Measurements from ENCODE around the gene CDK2AP2.
"Not testable (repeated sequence)": the region's sequence is repeated elsewhere in the genome, so short reads cannot be mapped to it uniquely, and the experiment has no call there.

The CDK2AP2 gene

DNA sequence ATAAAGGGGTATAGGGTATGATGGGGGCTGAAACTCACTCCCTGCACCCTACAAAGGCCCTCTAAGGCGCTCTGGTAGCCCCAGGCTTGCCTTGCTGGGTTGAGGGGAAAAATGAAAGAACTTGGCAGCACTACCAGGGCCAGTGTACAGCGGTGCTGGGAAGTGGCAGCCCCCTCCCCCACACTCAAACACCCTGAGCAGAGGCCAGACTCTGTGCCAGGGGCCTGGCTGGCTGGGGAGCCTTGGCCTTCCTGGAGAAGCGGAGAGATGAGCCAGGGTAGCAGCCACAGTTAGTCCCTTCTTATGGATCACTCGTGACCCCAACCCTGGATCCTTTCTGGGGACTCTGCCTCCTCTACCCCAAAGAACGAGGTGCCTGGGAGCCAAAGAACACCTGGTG is 41.6 kb downstream of the CDK2AP2 start:
- H3K79me1 ChIP-seq (replicated peaks; ENCODE audit: low read length, poor library complexity, severe bottlenecking), result peaks cover 17% of the 10 kb centered on the region
- H4K8ac ChIP-seq (ENCODE audit: low read length), result no peak overlapping the region
- H2BK5ac ChIP-seq (ENCODE audit: low read depth, low read length, poor library complexity, severe bottlenecking), result no peak overlapping the region
- H3K23ac ChIP-seq (ENCODE audit: low read length in 2 of 2), result no peak overlapping the region
- H3K27me3 ChIP-seq (ENCODE audit: control insufficient read depth in 1 of 2, insufficient read depth in 1 of 2, low read length in 2 of 2), result no peaks in the 10 kb centered on the region
- H2AK5ac ChIP-seq (ENCODE audit: low read length, severe bottlenecking), result no peak overlapping the region
- DNase-seq, result no peak
- no peak overlapping the region for H3K14ac ChIP-seq (ENCODE audit: low read length in 2 of 2)
- no peak overlapping the region for H3K4ac ChIP-seq (ENCODE audit: low read depth in 1 of 2, low read length in 2 of 2)
- H2BK12ac ChIP-seq (ENCODE audit: low read length in 2 of 2), result peak overlapping the region in 1 of 2 experiments; percentile 25
- no peak overlapping the region for H4K91ac ChIP-seq (ENCODE audit: low read length)
- H3K9ac ChIP-seq (ENCODE audit: low read length), result no peak overlapping the region
- WGBS, result 94% methylated on average over 3 of the region's 5 CpGs
- no peak overlapping the region for H3K27ac ChIP-seq (ENCODE audit: low read length, poor library complexity, severe bottlenecking)
- H3K4me2 ChIP-seq (ENCODE audit: low read length, poor library complexity, severe bottlenecking), result no peak overlapping the region
- H3K36me3 ChIP-seq (ENCODE audit: control insufficient read depth in 1 of 2, insufficient read depth in 2 of 2, low read depth in 1 of 2, low read length in 2 of 2), result peaks cover 13 to 17% of the 10 kb centered on the region in 2 experiments
- no peak overlapping the region for H3K18ac ChIP-seq (ENCODE audit: low read depth in 1 of 2, low read length in 2 of 2)
- no peaks in the 10 kb centered on the region for H3K9me3 ChIP-seq (ENCODE audit: control insufficient read depth, low read length)
- H2BK15ac ChIP-seq (ENCODE audit: low read depth, poor library complexity, severe bottlenecking), result no peak overlapping the region
- H2BK120ac ChIP-seq (ENCODE audit: low read depth, low read length), result no peak overlapping the region
- peaks cover 32% of the 10 kb centered on the region for H3K4me1 ChIP-seq (ENCODE audit: control insufficient read depth, insufficient read depth, low read depth, low read length)
- H2AFZ ChIP-seq (ENCODE audit: low read depth, low read length), result no peak overlapping the region
- H3K4me3 ChIP-seq (ENCODE audit: insufficient read depth in 1 of 2, low read depth in 1 of 2, low read length in 2 of 2), result no peak overlapping the region

DNA sequence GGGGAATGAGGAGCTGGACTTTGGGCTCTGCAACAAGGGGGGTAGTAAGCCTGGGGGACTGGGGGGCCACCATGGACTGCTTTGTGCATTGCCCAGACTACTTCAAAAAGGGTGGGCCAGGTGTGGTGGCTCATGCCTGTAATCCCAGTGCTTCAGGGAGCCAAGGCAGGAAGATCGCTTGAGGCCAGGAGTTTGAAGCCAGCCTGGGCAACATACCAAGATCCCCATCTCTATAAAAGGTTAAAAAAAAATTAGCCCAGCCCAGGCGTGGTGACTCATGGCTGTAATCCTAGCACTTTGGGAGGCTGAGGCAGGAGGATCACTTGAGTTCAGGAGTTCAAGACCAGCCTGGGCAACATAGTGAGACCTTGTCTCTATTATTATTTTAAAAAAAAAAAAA is 42.4 kb downstream of the CDK2AP2 start:
- H3K27ac ChIP-seq (ENCODE audit: low read length, poor library complexity, severe bottlenecking), result peak overlapping the region; percentile 24
- H2AK5ac ChIP-seq (ENCODE audit: low read length, severe bottlenecking), result peak overlapping the region; percentile 87
- not testable (repeated sequence) for H3K9me3 ChIP-seq (ENCODE audit: control insufficient read depth, low read length); H4K91ac ChIP-seq (ENCODE audit: low read length); H3K27me3 ChIP-seq (ENCODE audit: control insufficient read depth in 1 of 2, insufficient read depth in 1 of 2, low read length in 2 of 2); H3K9ac ChIP-seq (ENCODE audit: low read length); H2BK12ac ChIP-seq (ENCODE audit: low read length in 2 of 2); H2BK120ac ChIP-seq (ENCODE audit: low read depth, low read length); H3K4me3 ChIP-seq (ENCODE audit: insufficient read depth in 1 of 2, low read depth in 1 of 2, low read length in 2 of 2); H2AFZ ChIP-seq (ENCODE audit: low read depth, low read length); H3K14ac ChIP-seq (ENCODE audit: low read length in 2 of 2); H3K4ac ChIP-seq (ENCODE audit: low read depth in 1 of 2, low read length in 2 of 2); H3K18ac ChIP-seq (ENCODE audit: low read depth in 1 of 2, low read length in 2 of 2); H2BK5ac ChIP-seq (ENCODE audit: low read depth, low read length, poor library complexity, severe bottlenecking); DNase-seq; H4K8ac ChIP-seq (ENCODE audit: low read length); H3K23ac ChIP-seq (ENCODE audit: low read length in 2 of 2); H2BK15ac ChIP-seq (ENCODE audit: low read depth, poor library complexity, severe bottlenecking)
- H3K79me1 ChIP-seq (replicated peaks; ENCODE audit: low read length, poor library complexity, severe bottlenecking), result peaks cover 17% of the 10 kb centered on the region
- 100% methylated on average over 1 of the region's 2 CpGs for WGBS
- H3K4me2 ChIP-seq (ENCODE audit: low read length, poor library complexity, severe bottlenecking), result peak overlapping the region; percentile 64
- H3K4me1 ChIP-seq (ENCODE audit: control insufficient read depth, insufficient read depth, low read depth, low read length), result peaks cover 32% of the 10 kb centered on the region
- peaks cover 13 to 17% of the 10 kb centered on the region in 2 experiments for H3K36me3 ChIP-seq (ENCODE audit: control insufficient read depth in 1 of 2, insufficient read depth in 2 of 2, low read depth in 1 of 2, low read length in 2 of 2)

DNA sequence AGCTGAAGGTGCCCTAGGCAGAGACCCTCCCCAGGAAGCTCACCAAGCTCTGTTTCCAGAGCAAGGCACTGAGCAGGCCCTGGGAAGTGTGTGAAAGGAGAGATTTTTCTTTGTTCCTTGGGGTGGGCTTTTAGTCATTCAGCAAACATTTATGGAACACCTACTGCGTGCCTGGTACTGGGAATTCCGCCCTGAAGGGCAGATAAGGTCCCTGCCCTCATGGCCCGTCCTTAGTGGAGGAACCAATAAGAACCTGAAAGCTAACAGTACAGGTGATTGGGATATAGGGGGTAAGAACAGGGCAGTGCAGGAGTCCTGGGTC is 42.8 kb downstream of the CDK2AP2 start:
- H4K91ac ChIP-seq (ENCODE audit: low read length), result peak overlapping the region; percentile 9
- peak overlapping the region; percentile 64 for H3K4me2 ChIP-seq (ENCODE audit: low read length, poor library complexity, severe bottlenecking)
- peak overlapping the region in 1 of 2 experiments; percentile 94 for H3K18ac ChIP-seq (ENCODE audit: low read depth in 1 of 2, low read length in 2 of 2)
- peak overlapping the region in 1 of 2 experiments; percentile 80 for H2BK12ac ChIP-seq (ENCODE audit: low read length in 2 of 2)
- no peaks in the 10 kb centered on the region for H3K9me3 ChIP-seq (ENCODE audit: control insufficient read depth, low read length)
- peak overlapping the region; percentile 24 for H3K27ac ChIP-seq (ENCODE audit: low read length, poor library complexity, severe bottlenecking)
- 79% methylated on average over 3 of the region's 3 CpGs for WGBS
- no peak overlapping the region for H2BK120ac ChIP-seq (ENCODE audit: low read depth, low read length)
- no peak overlapping the region for H2BK15ac ChIP-seq (ENCODE audit: low read depth, poor library complexity, severe bottlenecking)
- H2AFZ ChIP-seq (ENCODE audit: low read depth, low read length), result peak overlapping the region; percentile 36
- H3K27me3 ChIP-seq (ENCODE audit: control insufficient read depth in 1 of 2, insufficient read depth in 1 of 2, low read length in 2 of 2), result no peaks in the 10 kb centered on the region
- H3K9ac ChIP-seq (ENCODE audit: low read length), result no peak overlapping the region
- peaks cover 17% of the 10 kb centered on the region for H3K79me1 ChIP-seq (replicated peaks; ENCODE audit: low read length, poor library complexity, severe bottlenecking)
- H3K14ac ChIP-seq (ENCODE audit: low read length in 2 of 2), result no peak overlapping the region
- peak; percentile 4 for DNase-seq
- peak overlapping the region in 1 of 2 experiments; percentile 77 for H3K4ac ChIP-seq (ENCODE audit: low read depth in 1 of 2, low read length in 2 of 2)
- peak overlapping the region; percentile 87 for H2AK5ac ChIP-seq (ENCODE audit: low read length, severe bottlenecking)
- no peak overlapping the region for H3K23ac ChIP-seq (ENCODE audit: low read length in 2 of 2)
- H3K4me3 ChIP-seq (ENCODE audit: insufficient read depth in 1 of 2, low read depth in 1 of 2, low read length in 2 of 2), result peak overlapping the region; percentile 65
- no peak overlapping the region for H4K8ac ChIP-seq (ENCODE audit: low read length)
- H2BK5ac ChIP-seq (ENCODE audit: low read depth, low read length, poor library complexity, severe bottlenecking), result no peak overlapping the region
- H3K4me1 ChIP-seq (ENCODE audit: control insufficient read depth, insufficient read depth, low read depth, low read length), result peaks cover 32% of the 10 kb centered on the region
- peaks cover 13 to 17% of the 10 kb centered on the region in 2 experiments for H3K36me3 ChIP-seq (ENCODE audit: control insufficient read depth in 1 of 2, insufficient read depth in 2 of 2, low read depth in 1 of 2, low read length in 2 of 2)

DNA sequence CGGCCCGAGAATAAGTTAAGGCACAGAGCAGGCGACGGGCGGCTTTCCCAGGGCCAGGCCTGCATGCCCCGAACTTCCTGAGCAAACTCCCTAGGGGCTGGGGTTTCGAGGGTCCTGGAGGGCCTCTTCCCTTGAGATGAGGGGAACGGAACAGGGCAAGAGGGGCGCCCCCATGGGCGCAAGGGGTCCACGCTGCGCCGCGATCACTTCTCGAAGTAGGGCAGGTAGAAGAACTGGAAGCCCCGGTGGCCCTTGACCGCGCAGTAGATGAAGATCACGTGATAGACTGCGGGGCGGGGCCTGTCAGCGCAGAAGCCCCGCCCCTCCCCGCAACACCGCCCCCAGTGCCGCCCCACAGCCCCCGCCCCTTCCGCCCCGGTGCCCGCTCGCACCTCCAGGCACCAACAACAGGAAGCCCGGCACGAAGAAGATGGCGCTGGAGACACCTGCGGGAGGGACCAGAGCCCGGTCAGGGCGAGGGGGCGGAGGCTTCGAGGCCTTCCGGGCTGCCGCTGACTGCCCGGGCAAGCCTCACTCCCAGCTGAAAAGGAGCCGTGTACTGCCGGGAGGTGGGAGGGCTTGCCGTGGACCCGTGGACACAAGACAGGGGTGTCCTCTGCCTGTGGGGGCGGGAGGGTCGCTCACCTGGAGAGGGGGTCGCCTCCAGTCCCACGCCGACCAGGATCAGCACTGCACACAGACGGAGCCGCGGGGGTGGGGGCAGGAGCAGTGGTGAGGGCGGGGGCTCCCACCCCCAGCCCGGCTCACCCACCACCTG is 43.4 kb downstream of the CDK2AP2 start:
- Histone ChIP-seq H3K27me3 (ENCODE audit: control insufficient read depth in 1 of 2, insufficient read depth in 1 of 2, low read length in 2 of 2) (no peaks in the 10 kb centered on the region), H3K14ac (ENCODE audit: low read length in 2 of 2) (peak overlapping the region in 1 of 2 experiments; percentile 61), H2BK5ac (ENCODE audit: low read depth, low read length, poor library complexity, severe bottlenecking) (no peak overlapping the region), H2AFZ (ENCODE audit: low read depth, low read length) (peak overlapping the region; percentile 51), H4K91ac (ENCODE audit: low read length) (peak overlapping the region; percentile 90), H3K4me1 (ENCODE audit: control insufficient read depth, insufficient read depth, low read depth, low read length) (peaks cover 32% of the 10 kb centered on the region), H3K36me3 (ENCODE audit: control insufficient read depth in 1 of 2, insufficient read depth in 2 of 2, low read depth in 1 of 2, low read length in 2 of 2) (peaks cover 13 to 17% of the 10 kb centered on the region in 2 experiments), H3K18ac (ENCODE audit: low read depth in 1 of 2, low read length in 2 of 2) (peak overlapping the region; percentile 40 to 94), H3K9ac (ENCODE audit: low read length) (peak overlapping the region; percentile 26), H3K4me3 (ENCODE audit: insufficient read depth in 1 of 2, low read depth in 1 of 2, low read length in 2 of 2) (peak overlapping the region; percentile 65), H2BK120ac (ENCODE audit: low read depth, low read length) (no peak overlapping the region), H3K9me3 (ENCODE audit: control insufficient read depth, low read length) (no peaks in the 10 kb centered on the region), H3K4ac (ENCODE audit: low read depth in 1 of 2, low read length in 2 of 2) (peak overlapping the region; percentile 48 to 77), H3K4me2 (ENCODE audit: low read length, poor library complexity, severe bottlenecking) (peak overlapping the region; percentile 64), H2AK5ac (ENCODE audit: low read length, severe bottlenecking) (peak overlapping the region; percentile 87), H3K27ac (ENCODE audit: low read length, poor library complexity, severe bottlenecking) (peak overlapping the region; percentile 26), H4K8ac (ENCODE audit: low read length) (peak overlapping the region; percentile 99), H2BK15ac (ENCODE audit: low read depth, poor library complexity, severe bottlenecking) (peak overlapping the region; percentile 84), H2BK12ac (ENCODE audit: low read length in 2 of 2) (peak overlapping the region in 1 of 2 experiments; percentile 80), H3K79me1 (replicated peaks; ENCODE audit: low read length, poor library complexity, severe bottlenecking) (peaks cover 17% of the 10 kb centered on the region), H3K23ac (ENCODE audit: low read length in 2 of 2) (no peak overlapping the region)
- 26% methylated on average over 49 of the region's 56 CpGs for WGBS
- peak; percentile 66 for DNase-seq
